SKM-1 treated with dmso at 0.1 percent for 144 hours (cell line): Measurements from ENCODE around the gene TAF1D.
"Not testable (repeated sequence)": the region's sequence is repeated elsewhere in the genome, so short reads cannot be mapped to it uniquely, and the experiment has no call there.

Experiments used
- DNase-seq: peaks from one replicate; lab custom pipeline; 2025; ENCODE audit not compliant: unreplicated experiment; lab: John Stamatoyannopoulos, UW

Gene TAF1D

DNA sequence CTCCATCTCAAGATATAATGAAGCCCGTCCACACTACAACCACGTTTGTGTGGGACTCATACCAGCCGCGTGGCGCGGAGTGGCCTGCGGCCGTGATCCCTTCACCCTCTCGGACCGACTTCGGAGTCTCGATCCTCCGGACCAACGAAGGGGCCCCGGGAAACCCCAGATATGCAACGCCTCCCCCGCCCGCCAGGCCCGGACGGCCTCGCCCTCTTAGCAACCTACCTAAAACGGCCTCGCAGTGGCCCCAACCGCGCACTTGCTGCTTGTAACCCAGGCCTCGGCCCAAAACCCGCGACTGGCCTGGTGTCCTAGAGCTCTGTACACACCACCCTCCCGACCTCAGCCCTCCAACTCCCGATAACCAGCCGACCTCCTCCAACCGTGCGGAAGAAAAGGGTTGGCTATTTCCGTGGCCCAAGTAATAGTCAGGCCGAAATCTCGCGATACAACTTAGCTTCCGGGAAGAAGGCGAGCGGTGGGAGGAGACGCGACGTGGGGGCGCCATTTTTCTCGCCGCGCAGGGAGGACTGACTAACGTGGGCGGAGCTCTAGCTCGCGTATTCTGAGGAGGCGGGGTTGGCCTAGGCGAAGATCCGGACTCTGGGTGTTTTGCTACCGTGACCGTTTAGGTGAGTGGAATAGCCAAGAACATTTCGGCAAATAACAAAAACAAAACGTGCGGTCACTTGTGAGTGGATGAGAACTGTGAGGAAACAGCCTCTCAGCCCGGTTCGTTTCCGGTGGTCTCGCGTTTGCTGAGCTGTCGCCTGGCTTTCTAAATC, at the start of gene TAF1D, which contains the start of gene C11orf54:
TAF1D (minus strand) TSS at position 402 of the 788 bp plus-strand sequence. CDS start 2,191 bp downstream, outside the sequence.
C11orf54 (plus strand) TSS at position 579 of the 788 bp plus-strand sequence. CDS start 5,722 bp downstream, outside the sequence.
- DNase-seq = peak; percentile 98

- DNase-seq = no peak
Measured at GRCh38 chr11:93784935-93785360, 43.7 kb upstream of the TAF1D start.

DNA sequence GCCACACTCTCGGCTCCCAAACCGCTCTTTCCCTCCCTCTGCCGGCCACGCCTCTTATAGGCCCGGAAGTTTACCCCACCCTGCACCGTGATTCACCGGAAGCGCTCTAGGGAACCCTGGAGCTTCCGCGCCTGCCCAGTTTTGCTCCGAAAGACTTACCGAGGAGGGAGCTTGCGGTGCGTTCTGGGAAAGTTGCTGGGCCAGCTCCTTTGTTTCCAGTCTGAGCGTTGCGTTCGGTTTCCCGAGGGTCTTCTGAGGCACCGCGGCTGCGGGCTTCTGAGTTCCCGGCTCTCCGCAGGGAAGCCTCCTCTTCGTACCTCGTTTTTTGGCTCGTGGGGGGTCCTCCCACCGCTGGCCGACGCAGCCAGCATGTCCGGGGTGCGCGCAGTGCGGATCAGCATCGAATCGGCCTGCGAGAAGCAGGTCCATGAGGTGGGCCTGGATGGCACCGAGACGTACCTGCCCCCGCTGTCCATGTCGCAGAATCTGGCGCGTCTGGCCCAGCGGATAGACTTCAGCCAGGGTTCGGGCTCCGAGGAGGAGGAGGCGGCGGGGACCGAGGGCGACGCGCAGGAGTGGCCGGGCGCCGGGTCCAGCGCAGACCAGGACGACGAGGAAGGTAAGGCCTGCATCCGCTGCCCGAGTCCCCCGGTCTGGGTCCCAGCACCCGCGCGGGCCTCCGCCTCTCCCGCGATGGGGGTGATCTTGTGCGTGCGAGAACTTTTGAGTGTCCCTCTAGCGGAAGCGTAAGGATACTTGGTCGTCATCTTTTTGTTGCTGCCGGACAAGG, 43.0 kb upstream of the TAF1D start, which contains the start of gene MED17:
MED17 (plus strand) TSS at position 138 of the 790 bp plus-strand sequence; CDS start at position 370, 232 bp downstream.
- DNase-seq = peak; percentile 91

- no peak for DNase-seq
Measured at GRCh38 chr11:93783765-93784144, 42.5 kb upstream of the TAF1D start.

- DNase-seq = no peak
Measured at GRCh38 chr11:93783362-93783761, 42.1 kb upstream of the TAF1D start.

GRCh38 chr11:93775289-93775688, 34.0 kb upstream of the TAF1D start:
- DNase-seq = no peak

DNA sequence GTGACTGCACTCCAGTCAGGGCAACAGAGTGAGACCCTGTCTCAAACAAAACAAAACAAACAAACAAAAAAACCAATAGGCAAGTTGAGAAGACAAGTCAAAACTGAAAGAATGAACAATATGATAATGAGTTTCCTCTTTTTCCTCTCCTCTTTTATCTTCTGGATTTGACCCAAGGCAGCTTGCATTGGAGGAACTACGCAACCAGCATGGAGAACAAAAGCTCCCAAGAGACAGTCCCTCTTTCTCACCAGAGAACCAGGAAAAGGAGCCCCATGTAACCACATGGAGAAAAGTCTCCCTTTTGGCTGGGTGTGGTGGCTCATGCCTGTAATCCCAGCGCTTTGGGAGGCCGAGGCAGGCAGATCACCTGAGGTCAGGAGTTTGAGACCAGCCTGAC, 33.3 kb upstream of the TAF1D start:
- not testable (repeated sequence) for DNase-seq

DNA sequence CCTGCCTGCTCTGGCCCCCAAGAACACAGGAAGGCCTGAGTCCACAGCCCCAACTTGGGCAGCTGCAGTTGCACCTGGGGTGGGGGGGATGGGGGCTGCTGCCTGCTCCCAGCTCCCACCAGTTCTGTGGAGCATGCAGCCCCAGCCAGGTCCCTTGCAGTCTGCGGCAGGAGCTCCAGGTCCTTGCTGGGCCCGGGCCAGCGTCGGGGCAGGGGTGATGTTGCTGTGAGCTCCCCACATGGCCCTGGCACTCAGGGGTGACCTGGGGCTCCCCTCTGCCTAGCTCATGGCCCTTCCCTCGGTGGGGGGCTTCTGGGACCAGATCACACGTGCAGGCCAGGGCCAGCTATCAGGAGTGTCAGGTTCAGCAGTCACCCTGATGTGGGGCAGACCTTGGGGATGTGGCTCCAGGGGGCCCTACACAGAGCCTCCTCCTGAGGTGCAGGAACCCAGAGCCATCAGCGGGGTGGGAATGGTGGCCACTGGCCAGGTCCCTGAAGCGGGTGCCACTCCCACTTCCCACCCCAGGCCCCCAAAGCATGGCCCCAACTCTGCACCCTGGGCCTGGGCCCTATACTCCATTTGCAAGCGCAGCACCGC, 32.4 kb upstream of the TAF1D start:
- no peak for DNase-seq

- DNase-seq = no peak
Measured at GRCh38 chr11:93773045-93773477, 31.8 kb upstream of the TAF1D start.

- DNase-seq = no peak
Measured at GRCh38 chr11:93772123-93772522, 30.8 kb upstream of the TAF1D start.

DNA sequence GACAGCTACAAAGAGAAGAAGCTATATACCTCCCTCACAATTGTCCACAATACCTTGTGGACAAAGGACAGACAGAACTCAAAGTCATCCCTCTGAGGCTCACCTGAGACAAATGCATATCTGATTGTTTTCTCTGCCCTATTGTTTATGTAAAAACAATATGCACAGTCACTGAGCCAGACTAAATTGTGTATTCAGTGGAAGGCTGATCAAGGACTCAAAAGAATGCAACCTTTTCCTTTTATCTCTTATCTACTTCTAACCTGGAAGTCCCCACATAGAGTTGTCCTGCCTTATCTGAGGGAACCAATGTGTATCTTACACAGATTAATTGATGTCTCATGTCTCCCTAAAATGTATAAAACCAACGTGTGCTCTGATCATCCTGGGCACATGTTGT, 28.9 kb upstream of the TAF1D start:
- no peak for DNase-seq

DNA sequence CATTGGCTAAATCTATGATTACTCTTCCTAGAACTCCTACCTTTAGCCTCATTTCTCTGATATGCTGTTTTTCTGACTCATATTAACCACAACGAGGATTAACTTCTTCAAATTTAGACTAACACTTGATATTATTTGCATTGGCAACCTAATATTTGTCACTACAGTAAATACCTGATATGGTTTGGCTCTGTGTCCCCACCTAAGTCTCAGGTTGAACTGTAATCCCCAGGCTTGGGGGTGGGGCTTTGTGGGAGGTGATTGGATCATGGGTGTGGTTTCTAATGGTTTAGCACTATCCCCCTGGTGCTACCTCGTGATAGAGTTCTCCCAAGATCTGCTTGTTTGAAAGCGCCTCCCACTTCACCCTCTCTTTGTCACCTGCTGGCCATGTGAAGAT, 25.7 kb upstream of the TAF1D start:
- no peak for DNase-seq

DNA sequence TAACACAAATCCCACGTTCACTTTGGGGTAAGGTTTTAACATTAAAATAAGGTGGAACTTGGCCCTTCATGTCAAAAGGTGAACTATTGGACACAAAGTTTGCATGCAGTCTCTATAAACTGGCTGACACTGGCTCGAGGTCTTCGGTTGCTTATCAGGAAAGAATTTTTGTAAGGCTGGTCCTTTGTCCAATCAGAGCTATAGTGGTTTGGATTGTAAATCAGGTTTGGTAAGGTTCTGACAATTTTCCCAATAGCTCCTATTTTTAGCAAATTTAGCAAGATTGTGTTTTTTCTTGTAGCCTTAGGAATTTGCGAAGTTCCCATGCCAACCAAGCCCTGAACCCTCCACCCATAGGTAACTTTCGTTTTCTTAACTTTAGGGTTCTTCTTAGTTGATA, 25.2 kb upstream of the TAF1D start:
- no peak for DNase-seq

- DNase-seq = no peak
Measured at GRCh38 chr11:93765551-93765950, 24.3 kb upstream of the TAF1D start.

- DNase-seq = no peak
Measured at GRCh38 chr11:93761910-93762309, 20.6 kb upstream of the TAF1D start.

GRCh38 chr11:93759123-93759522, 17.8 kb upstream of the TAF1D start:
- not testable (repeated sequence) for DNase-seq

GRCh38 chr11:93757924-93758865, 16.9 kb upstream of the TAF1D start:
- DNase-seq = no peak

- DNase-seq = no peak
Measured at GRCh38 chr11:93757301-93757700, 16.0 kb upstream of the TAF1D start.

- no peak for DNase-seq
Measured at GRCh38 chr11:93756748-93757147, 15.5 kb upstream of the TAF1D start.

- DNase-seq = no peak
Measured at GRCh38 chr11:93753241-93753640, 11.9 kb upstream of the TAF1D start.
